Measurements from ENCODE around the gene SPECC1.
"Not testable (repeated sequence)": the region's sequence is repeated elsewhere in the genome, so short reads cannot be mapped to it uniquely, and the experiment has no call there.

Gene SPECC1

DNA sequence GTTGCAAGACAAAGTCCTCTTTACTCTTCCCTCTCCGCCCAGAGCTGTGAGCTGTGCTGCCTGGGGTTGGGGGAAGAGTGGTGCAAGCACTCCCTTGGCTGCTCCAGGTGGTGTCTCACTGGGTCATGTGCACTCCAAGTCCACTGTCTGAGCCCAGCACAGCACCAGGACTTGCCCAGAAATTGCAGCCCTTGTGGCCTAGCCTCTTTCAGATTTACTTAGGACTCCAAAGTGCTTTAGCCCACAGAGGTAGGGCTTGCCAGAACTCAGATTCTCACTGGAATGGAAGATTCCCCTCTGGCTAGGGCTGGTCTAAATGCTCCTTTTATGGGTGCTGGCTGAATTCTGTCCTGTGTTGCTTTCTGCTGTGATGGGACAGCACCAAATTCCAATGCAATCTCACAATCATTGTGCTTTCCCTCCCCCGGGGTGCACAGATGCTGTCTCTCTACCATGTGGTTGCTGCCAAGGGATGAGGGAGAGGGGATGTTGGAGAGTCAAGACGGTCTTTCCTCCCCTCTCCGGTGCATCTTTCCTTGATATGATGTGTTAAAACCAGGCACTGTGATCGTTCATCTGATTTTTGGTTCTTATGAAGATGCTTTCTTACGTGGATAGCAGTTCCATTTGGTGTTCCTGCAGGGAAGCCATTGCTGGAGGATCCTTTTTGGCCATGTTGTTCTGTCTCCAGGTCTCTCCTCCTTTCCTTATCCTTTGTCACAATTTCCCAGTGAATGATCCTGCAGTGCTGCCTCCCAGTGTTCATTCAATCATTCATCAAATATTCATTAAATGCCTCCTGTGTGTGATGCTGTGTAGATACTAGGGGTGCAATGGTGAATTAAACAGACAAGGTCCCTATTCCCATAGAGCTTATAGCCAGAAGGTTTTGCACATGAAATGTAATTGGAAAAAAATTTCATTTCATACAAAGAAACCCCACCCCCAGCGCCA lies 216.3 kb downstream of the SPECC1 start:
- FAIRE-seq, result no peak
- no peak for DNase-seq (ENCODE audit: insufficient read length, low spot score)

DNA sequence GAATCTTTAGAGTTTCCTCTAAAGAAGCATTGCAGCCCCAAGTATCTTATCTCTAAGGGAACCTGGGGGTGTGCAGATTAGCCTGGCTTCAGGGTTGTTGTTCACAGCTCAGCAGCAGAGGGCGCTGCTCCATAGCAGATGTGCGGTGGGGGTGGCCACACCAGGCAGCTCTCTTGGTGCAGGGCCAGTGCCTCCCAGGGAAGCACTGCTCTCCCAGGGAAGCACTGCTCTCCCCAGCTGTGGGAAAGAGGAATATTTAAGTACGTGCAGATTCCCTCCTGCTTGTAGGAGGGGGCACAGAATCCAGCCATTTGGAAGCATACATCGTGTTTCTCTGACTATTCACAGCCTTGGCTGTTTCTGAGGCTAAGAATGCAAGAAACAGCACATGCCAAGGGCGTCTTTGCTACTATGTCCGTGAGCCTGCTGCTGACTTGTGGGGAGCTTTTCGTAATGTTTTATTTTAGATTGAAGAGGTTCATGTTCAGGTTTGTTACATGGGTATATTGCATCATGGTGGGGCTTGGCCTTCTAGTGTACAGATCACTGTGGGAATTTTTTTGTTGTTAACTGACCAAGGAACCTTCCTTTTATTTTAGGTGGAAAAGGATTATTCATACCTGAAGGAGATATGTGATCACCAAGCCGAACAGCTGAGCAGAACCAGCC lies 217.8 kb downstream of the SPECC1 start:
- DNase-seq (ENCODE audit: insufficient read length, low spot score), result peak; percentile 37
- no peak for FAIRE-seq

DNA sequence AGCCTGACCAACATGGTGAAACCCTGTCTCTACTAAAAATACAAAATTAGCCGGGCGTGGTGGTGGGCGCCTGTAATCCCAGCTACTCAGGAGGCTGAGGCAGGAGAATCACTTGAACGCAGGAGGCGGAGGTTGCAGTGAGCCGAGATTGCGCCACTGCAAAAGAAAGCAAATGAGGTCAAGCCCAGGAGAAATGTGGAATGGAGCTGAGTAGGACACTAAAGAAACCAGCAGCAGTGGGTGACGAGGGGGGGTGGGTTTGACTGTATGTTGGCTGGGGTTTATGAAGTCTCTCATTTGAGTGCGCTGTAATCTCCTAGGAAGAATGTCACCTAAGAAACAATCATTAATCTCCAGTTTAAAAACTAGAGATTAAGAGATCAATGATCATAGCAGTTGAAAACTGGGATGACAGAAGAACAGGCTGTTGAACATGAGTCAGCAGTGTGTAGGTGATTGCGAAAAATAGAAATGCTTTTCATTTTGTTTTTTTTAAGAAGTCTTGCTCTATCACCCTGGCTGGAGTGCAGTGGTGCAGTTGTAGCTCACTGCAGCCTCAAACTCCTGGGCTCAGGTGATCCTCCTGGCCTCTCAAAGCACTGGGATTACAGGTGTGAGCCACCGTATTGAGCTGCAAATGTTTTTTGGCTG lies 218.7 kb downstream of the SPECC1 start:
- not testable (repeated sequence) for FAIRE-seq; DNase-seq (ENCODE audit: insufficient read length, low spot score)

GRCh38 chr17:20228410-20228809 lies 219.3 kb downstream of the SPECC1 start:
- no peak for DNase-seq (ENCODE audit: insufficient read length, low spot score)
- no peak for FAIRE-seq

GRCh38 chr17:20228860-20229259 lies 219.7 kb downstream of the SPECC1 start:
- no peak for DNase-seq (ENCODE audit: insufficient read length, low spot score)
- FAIRE-seq, result no peak

DNA sequence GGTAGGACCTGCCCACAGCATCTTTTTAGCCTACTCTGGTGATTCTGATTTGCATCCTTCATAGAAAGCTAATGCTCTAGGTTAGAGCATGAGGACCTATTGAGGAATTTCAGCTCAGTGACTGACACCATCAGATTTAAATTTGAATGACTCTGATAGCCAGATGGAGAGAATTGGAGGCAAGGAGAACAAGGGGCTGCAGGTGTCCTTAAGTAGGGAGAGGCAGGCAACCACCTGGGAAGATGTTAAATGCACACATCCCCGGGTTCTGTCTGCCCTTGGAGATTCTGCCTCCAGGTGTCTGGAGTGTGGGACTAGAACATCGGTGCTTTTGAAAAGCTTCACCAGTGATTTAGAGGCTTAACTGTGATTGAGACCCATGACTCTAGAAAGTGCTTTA lies 221.8 kb downstream of the SPECC1 start:
- no peak for FAIRE-seq
- no peak for DNase-seq (ENCODE audit: insufficient read length, low spot score)

GRCh38 chr17:20232611-20233010 lies 223.5 kb downstream of the SPECC1 start:
- DNase-seq (ENCODE audit: insufficient read length, low spot score), result no peak
- FAIRE-seq, result no peak

- DNase-seq (ENCODE audit: insufficient read length, low spot score) (no peak), FAIRE-seq (no peak)
Measured at GRCh38 chr17:20234276-20234675, 225.1 kb downstream of the SPECC1 start.

- no peak for FAIRE-seq
- DNase-seq (ENCODE audit: insufficient read length, low spot score), result no peak
Measured at GRCh38 chr17:20235747-20236146, 226.6 kb downstream of the SPECC1 start.

GRCh38 chr17:20236578-20237227 lies 227.5 kb downstream of the SPECC1 start:
- no peak for DNase-seq (ENCODE audit: insufficient read length, low spot score)
- FAIRE-seq, result no peak

- DNase-seq (ENCODE audit: insufficient read length, low spot score); FAIRE-seq: not testable (repeated sequence)
Measured at GRCh38 chr17:20239776-20240175, 230.6 kb downstream of the SPECC1 start.

DNA sequence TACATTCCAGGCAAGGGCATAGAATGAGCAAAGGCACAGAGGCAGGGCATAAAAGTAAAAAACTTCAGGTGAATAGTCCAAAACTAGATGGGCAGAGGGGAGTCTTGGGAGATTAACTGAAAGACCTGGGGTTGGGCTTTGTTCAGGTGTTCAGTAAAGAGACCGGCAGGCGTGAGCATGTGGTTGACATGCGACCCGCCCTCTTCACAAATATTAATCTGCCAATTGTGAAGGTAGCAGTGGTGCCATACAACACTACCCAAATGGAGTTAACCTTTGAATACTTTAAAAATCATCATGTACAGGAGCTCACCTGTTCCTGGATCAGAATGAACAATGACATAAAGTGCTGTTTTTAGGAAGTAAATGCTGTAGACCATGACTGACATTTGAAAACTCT lies 232.7 kb downstream of the SPECC1 start:
- no peak for FAIRE-seq
- no peak for DNase-seq (ENCODE audit: insufficient read length, low spot score)

DNA sequence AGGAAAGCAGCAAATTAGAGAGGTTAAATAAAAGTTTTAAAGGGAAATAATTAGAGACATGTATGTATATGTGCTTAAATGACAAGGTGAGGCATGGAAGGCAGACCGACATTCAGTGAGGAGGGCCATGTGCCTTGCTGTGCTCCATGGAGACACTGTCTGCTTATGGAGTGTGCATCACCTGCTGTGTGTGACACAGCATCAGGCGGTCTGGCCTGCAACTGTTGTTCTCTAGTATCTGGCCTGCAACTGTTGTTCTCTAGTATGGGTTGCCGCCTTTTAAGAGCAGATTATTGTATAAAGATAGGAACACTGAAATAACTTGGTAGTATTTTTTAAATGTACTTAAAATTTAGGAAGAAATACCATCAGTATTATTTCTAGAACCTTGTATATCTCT lies 233.1 kb downstream of the SPECC1 start:
- no peak for FAIRE-seq
- no peak for DNase-seq (ENCODE audit: insufficient read length, low spot score)

DNA sequence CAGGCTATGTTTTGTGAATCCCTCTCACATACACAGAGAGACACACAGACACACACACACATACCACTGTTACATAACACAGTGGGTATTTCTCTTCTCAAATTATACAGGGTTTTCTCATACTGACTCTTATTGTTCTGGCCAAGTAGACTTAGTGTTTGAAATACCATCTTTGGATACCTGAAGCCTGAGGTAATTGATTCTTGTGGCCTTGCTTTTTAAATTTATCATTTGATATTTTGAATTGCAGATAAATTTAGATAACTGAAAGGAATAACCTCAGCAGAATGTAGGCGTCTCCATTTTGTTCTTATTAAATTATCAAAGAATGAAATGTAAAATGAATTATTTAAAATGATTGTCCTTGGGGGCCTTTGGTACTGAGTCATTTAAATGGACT lies 234.4 kb downstream of the SPECC1 start:
- FAIRE-seq (no peak), DNase-seq (ENCODE audit: insufficient read length, low spot score) (no peak)

DNA sequence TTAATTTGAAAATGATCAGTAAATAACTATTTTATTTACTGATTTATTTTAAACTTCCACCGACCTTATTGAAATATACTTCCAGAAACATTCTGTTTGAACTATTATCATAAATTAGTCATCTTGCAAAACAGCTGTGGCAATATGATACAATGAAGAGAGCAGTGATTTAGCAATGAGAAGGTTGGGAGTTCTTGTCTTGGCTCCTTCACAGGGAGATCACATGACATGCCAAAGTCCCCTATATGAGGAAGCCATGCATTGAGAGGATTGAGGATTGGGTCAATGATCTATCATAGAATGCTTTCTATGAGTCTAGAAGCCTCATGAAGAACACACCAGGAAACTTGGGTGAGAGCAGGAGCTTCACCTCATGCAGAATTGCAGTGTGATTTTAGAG lies 235.5 kb downstream of the SPECC1 start:
- DNase-seq (ENCODE audit: insufficient read length, low spot score) (no peak), FAIRE-seq (no peak)

GRCh38 chr17:20246692-20247091 lies 237.5 kb downstream of the SPECC1 start:
- no peak for DNase-seq (ENCODE audit: insufficient read length, low spot score)
- no peak for FAIRE-seq

- no peak for DNase-seq (ENCODE audit: insufficient read length, low spot score)
- no peak for FAIRE-seq
Measured at GRCh38 chr17:20253323-20253722, 244.2 kb downstream of the SPECC1 start.

DNA sequence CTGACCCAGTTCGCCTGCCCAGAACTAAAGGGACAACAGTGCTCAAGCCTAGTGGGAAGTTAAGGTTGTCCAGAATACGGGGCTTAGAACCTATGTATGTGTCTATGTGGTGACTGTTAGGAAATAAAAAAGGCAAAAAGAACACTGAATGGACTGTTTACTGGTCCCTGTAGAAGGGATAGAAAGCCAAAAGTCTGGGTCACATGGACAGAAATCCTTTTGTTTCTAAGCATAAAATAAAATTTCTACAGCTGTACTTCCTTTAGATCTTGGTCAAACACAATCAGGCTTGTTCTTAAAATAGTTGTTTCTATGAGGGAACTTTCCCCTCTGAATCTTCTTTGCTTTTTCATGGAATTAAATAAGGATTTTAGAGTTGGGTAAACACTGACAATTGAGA lies 245.4 kb downstream of the SPECC1 start:
- FAIRE-seq (no peak), DNase-seq (ENCODE audit: insufficient read length, low spot score) (no peak)

- DNase-seq (ENCODE audit: insufficient read length, low spot score), result no peak
Measured at GRCh38 chr17:20256144-20256543, 247.0 kb downstream of the SPECC1 start.

DNA sequence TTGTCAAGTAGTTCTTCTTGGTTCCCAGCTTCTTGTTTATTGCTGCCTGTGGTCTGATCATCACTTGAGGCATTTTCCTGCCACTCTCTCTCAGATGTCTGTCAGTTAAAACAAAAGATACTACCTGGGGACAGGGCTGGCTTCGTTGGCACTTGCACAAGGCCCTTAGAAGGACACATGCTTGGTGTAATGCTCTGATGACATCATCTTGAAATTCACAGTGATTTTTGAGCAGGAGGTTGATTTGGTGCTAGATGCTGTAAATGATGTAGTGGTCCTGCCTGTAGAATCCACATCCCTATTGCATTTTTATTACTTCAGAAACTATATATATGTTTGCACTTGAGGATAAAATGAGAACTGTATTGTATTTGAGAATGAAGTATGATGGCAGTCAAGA lies 247.8 kb downstream of the SPECC1 start:
- FAIRE-seq (no peak), DNase-seq (ENCODE audit: insufficient read length, low spot score) (no peak)

More at GRCh38 chr17:20256144-20256543, 247.0 kb downstream of the SPECC1 start:
- FAIRE-seq, result no peak

GRCh38 chr17:20257798-20258197 lies 248.6 kb downstream of the SPECC1 start:
- DNase-seq (ENCODE audit: insufficient read length, low spot score) (no peak), FAIRE-seq (no peak)

Measured in GM19239 (cell line).